DMS 273 treated with DMSO at 0.1 percent for 48 hours (cell line): ENCODE results near the gene NANOS2.

Experiments
- DNase-seq: peaks from one replicate; lab custom pipeline; 2025; lab: John Stamatoyannopoulos, UW

Gene NANOS2

DNA sequence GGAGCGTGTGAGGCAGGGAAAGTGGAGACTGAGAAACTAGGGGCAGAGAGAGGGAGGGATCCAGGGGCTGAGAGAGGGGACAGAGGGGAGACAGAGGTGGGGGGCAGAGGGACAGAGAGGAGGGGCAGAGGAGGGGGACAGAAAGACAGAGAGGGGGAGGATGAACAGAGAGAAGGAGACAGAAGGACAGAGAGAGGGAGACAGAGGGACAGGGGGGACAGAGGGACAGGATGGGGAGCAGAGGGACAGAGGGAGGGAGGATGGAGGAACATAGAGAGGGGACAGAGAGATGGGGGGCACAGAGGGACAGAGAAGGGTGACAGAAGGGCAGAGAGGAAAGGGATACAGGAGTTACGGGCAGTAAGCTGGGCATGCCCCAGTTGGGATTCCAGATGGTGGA lies 14.7 kb upstream of the NANOS2 start:
- DNase-seq: no peak

- DNase-seq: peak; percentile 83
Measured at GRCh38 chr19:45927565-45928261, 13.1 kb upstream of the NANOS2 start.

GRCh38 chr19:45924891-45925447 lies 10.4 kb upstream of the NANOS2 start:
- DNase-seq: no peak

- no peak for DNase-seq
Measured at GRCh38 chr19:45922281-45922680, 7.7 kb upstream of the NANOS2 start.

GRCh38 chr19:45920458-45920857 lies 5.9 kb upstream of the NANOS2 start:
- no peak for DNase-seq

GRCh38 chr19:45919678-45920077 lies 5.1 kb upstream of the NANOS2 start:
- DNase-seq: no peak

GRCh38 chr19:45918721-45919120 lies 4.1 kb upstream of the NANOS2 start:
- DNase-seq: no peak

DNA sequence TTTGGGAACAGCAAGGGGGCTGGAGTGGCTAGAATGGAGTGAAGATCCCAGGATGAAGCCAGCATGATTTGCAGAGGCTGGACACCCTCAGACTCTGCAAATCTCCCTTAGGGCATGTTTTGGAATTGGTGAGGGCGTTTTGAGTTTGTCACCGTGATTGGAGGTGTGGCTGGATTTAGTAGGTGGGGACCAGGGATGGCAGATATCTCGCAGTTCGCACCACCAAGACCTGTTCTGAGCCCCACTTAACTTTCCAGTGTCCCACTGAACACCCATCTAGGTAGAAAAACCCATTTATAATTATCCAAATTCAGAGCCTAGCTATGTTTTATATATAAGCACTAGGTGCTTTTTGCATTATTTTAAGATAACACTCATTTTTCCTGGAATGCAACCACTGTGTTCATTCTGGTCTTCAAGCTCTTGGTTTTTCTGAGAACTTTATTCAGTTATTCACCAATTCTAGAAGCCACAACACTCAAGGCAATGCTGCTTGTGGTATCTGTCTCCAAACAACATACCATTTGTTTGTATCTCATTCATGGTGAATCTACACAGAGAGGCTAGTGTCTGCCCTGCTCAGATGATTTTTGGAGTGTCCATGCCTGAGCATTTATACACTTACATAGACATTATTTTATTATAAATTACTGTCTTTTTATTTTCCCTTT lies 3.0 kb upstream of the NANOS2 start:
- no peak for DNase-seq

DNA sequence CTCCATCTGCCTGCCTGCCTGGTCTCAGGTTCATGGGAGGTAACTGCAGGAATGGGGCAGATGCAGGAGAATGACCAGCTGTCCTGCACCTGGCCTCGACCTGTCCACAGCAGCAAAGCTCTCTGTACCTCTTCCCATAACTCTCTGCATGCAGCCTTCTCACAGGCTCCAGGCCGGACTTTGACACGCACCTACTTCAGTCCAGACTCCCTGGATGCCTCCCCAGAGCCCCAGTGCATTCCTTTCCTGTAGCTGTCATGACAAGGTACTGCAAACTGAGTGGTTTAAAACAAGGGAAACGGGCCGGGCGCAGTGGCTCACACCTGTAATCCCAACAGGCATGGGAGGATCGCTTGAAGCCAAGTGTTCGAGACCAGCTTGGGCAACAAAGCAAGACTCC lies 3.3 kb downstream of the NANOS2 start:
- no peak for DNase-seq

DNA sequence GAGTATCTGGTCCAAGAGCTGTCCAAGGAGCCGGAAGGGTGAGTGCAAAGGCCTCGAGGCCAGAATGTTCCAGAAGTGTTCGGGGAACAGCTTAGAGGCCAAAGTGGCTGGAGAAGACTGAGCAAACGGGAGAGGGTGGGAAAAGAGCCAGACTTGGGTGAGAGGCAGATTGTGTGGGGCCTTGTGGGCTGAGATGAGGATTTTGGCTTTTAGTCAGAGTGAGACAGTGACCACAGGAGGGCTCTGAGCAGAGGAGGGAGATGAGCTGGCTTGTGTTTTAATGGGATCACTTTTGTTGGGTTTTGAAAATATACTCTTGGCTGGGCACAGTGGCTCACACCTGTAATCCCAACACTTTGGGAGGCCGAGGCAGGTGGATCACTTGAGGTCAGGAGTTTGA lies 5.6 kb downstream of the NANOS2 start:
- no peak for DNase-seq

- DNase-seq: no peak
Measured at GRCh38 chr19:45906221-45906620, 8.4 kb downstream of the NANOS2 start.

GRCh38 chr19:45905011-45905410 lies 9.6 kb downstream of the NANOS2 start:
- DNase-seq: no peak

- peak; percentile 92 for DNase-seq
Measured at GRCh38 chr19:45902651-45903625, 11.6 kb downstream of the NANOS2 start.

DNA sequence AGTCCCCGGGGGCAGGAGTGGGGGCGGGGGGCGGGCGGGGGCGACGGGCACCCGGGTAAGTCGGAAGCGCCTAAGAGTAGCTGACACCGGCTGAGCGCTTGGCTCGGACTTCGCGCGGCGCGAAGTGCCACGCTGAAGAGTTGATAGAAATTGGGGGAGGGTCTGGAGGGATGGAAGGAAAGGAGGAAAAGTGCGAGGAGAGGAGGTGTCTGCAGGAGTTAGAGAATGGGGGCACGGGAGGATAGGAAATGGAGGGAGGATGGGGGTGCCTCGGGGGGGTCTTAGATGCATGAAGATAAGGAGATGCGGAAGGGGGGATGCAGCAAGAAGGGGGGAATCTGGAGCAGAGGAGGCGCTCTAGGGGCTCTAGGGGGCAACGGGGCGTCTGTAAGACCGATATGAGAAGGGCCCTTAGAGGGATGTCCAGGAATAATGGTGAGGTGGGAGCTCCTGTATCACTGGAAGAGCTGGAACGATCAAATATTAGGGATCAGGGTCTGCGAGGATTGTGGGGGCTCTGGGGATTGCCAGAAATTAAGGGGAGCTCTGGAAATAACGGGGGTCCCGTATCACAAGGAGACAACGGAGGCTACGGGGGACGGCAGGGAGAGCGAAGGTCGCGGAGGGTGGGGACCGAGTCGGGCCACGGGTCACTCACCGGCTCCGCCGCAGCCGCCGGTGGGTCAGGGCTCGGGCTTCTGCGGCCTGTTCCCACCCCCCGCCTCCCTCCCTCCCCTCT lies 12.5 kb downstream of the NANOS2 start, which contains the start of gene MYPOP:
Gene MYPOP (minus strand): TSS at position 702 of the 739 bp plus-strand sequence. CDS start 840 bp downstream, outside the sequence.
- DNase-seq: no peak

DNA sequence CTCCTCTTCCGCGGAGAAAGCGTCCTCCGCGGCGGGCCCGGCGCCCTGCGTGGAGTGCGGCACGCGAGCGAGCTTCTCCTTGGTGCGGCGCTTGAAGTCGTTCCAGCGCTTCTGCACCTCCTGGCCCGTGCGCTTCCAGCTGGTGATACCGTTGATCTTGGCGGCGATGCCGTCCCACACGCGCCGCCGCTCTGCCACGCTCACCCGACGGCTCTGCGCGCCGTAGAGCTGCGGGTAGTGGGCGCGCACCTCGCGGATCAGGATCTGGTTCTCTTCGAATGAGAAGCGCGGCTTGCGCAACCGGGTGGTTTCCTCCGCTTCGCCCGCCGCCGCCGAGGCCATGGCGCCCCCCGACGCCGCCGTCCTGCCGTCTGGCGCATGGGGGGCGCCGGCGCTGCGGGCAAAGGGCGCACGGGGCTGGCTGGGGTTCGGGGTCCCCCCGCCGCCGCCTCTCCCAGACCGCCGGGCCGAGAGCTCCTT lies 13.1 kb downstream of the NANOS2 start:
- DNase-seq: no peak

DNA sequence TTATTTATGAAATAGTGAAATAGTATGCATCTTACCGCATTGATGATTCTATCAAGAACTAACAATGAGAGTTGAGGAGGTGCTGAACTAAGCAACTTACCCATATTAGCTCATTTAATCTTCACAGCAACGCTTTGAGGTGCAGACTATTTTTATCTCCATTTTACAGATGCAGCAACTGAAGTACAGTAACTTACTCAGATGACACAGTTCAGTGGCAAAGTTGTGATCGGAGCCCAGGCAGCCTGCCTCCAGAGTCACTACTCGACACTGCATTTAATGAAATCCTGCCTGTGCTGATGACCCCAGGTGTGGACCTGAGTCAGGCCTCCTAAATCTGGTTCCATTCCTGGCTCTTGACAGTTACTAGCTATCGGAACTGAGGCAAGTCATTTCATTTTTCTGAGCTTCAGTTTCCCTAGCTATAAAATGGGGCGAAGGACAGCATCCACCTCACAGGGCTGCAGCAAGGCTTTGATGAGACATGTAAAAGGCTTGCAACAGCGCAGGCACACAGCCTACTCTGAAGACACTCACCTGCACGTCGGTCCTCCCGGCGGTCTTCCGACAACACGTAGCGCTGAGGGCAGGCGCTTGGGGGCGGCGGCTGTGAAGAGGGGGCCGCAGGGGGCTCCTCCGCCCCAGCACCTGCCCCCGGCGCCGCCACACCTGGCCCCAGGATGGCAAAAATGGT lies 13.7 kb downstream of the NANOS2 start:
- DNase-seq: no peak

DNA sequence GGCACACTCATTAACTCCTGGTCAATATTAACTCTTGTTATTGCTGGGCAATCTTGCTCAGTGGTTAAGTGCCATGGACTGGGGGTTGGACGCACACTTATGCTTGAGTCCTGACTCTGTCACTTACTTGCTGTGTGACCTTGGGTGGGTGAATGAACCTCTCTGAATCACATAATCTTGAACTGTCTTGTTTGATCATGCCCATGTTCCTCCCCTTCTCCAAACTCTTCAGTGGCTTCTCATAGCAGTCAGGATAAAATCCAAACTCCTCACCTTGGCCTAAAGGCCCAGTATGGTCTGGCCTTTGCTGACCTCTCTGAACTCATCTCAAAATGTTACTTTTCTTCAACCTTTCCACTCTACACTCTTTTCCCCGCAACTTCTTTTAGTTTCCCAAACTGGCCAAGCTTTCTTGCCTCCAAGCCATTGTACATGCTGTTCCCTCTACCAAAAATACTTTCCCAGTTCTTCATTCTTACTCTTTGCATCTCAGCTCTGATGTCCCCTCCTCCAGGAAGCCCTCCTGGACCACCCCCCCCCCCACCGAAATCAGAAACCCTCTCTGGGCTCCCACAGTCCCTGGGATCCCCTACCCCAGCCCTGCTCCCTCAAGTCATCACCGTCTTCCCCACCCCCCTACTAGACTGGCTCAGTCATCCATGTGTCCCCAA lies 14.5 kb downstream of the NANOS2 start:
- DNase-seq: no peak

- DNase-seq: no peak
Measured at GRCh38 chr19:45899253-45899652, 15.3 kb downstream of the NANOS2 start.

DNA sequence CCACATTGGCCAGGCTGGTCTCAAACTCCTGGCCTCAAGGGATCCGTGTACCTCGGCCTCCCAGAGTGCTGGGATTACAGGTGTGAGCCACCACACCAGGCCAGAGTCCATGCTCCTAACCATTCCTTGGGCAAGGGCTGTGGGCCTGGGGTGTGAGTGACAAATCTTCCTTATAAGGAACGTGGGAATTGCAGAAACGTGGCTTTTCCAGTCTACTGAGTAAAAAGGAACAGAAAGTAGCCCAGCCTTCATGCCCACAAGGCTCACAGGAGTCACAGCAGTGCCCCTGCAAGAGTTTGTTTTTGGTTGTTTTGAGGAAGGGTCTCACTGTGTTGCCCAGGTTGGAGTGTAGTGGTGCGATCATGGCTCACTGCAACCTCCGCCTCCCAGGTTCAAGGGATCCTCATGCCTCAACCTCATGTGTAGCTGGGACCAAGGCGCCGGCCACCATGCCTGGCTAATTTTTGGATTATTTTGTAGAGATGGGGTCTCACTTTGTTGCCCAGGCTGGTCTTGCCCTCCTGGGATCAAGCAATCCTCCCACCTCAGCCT lies 17.2 kb downstream of the NANOS2 start:
- no peak for DNase-seq
